GM12892 (cell line): ENCODE measurements around the gene AURKB.

Experiments
- POLR2A ChIP-seq: IDR thresholded peaks from 2 replicates; pipeline ENCODE4 v1.6.1; 2011; ENCODE audit warnings: low read depth, low read length, control low read depth
- TAF1 ChIP-seq: IDR thresholded peaks from 2 replicates; pipeline ENCODE4 v1.6.1; 2011; ENCODE audit warnings: low read depth, mild to moderate bottlenecking, control low read depth, low read length, borderline replicate concordance

DNA sequence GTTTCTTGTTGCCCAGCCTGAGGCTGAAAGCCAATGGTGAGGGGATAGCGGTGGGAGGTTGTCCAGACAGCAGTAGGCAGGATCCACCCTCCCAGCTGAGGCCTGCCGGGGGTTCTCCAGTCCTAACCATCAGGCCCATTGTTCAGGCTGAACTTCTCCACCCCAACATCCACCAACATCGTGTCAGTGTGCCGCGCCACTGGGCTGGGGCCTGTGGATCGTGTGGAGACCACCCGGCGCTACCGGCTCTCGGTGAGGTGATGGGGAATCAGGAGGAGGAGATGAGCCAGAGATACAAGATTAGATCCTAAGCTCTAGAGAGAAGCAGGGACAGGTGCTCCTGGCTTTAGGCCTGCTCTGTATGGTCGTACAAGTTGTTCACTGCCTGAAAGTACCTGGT lies 44.5 kb upstream of the AURKB start:
- TF ChIP-seq POLR2A (no peak), TAF1 (no peak)
